T-helper 1 cell treated with Interleukin-12 subunit alpha and Interleukin-12 subunit beta and Interleukin-4 antibody, amounts not matched to agents 30 μg/mL and 1 μg/mL, for 36 hours (primary cell): Measurements from ENCODE around the gene PRSS12.

ENCODE experiments used
- H3K27ac Mint-ChIP-seq: one replicate; pipeline ENCODE4 v1.8.0; 2021; ENCODE audit warnings: mild to moderate bottlenecking, mixed read lengths
- H3K27me3 Mint-ChIP-seq: one replicate; pipeline ENCODE4 v1.8.0; 2021; ENCODE audit warnings: low read depth, mixed read lengths
- H3K36me3 Mint-ChIP-seq: one replicate; pipeline ENCODE4 v1.8.0; 2021; ENCODE audit warnings: low read depth, mixed read lengths
- H3K4me1 Mint-ChIP-seq: one replicate; pipeline ENCODE4 v1.8.0; 2021; ENCODE audit warnings: low read depth, mixed read lengths
- H3K4me3 Mint-ChIP-seq: one replicate; pipeline ENCODE4 v1.8.0; 2021; ENCODE audit warnings: mild to moderate bottlenecking, moderate library complexity, mixed read lengths
- H3K9me3 Mint-ChIP-seq: one replicate; pipeline ENCODE4 v1.8.0; 2021; ENCODE audit warnings: mixed read lengths

The PRSS12 gene

DNA sequence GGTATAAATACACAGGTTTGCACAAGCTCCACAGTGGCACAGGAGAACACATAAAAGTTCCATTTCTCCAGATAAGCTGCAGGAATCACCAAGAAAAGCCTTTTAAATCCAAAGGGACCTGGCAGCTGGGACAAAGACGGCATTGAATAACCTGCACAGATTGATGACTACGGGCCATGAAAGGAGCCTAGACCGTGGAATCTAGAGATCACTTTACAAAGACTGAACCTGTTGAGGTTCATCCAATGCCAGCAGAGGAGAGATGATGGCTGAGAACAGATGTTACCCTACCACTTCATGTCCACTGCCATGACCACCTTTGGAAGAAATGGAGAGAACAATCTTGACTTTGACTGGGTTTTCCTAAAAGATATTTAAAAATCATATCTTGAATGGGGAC lies 88.7 kb downstream of the PRSS12 start:
- H3K9me3 Mint-ChIP-seq = no peaks in the 10 kb centered on the region
- peaks cover 16% of the 10 kb centered on the region for H3K27me3 Mint-ChIP-seq
- H3K36me3 Mint-ChIP-seq = no peaks in the 10 kb centered on the region
- no peaks in the 10 kb centered on the region for H3K4me1 Mint-ChIP-seq
- no peak overlapping the region for H3K4me3 Mint-ChIP-seq
- no peak overlapping the region for H3K27ac Mint-ChIP-seq

DNA sequence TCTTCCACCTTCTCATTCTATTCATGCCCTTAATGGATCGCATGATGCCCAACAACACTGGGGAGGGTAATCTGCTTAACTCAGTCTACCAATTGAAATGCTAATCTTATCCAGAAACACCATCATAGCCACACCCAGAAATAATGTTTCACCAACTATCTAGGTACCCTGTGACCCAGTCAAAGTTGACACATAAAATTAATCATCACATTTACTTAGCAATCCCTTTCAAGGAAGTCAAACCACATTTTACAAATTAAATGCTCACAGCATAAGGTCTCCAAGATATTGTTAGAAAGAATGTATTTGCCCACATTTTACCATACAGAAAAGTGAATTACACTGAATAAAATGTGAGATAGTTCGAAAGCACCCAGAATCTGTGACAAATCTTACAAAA lies 92.5 kb downstream of the PRSS12 start:
- Mint-ChIP-seq H3K27me3 (peaks cover 18% of the 10 kb centered on the region), H3K36me3 (no peaks in the 10 kb centered on the region), H3K4me3 (no peak overlapping the region), H3K27ac (no peak overlapping the region), H3K4me1 (no peaks in the 10 kb centered on the region), H3K9me3 (no peaks in the 10 kb centered on the region)

DNA sequence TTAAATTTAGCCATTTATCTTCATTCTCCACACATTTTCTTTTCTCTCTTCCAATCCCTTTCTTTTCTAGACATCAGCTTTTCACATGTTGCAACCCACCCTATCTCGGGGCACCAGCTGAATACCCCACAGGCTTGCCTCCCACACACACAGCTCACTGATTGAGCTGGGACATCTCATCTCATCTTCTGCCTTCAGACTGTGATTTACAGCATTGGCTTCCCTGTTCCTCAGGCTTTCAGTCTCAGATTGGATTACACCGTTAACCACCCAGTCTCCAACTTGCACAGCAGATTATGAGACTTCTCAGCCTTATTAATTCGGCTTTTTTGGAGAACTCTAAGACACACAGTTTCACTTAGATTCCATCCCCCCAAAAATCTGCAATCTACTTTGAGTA lies 93.7 kb downstream of the PRSS12 start:
- Mint-ChIP-seq H3K27ac (no peak overlapping the region), H3K36me3 (no peaks in the 10 kb centered on the region), H3K4me3 (no peak overlapping the region), H3K27me3 (peaks cover 14% of the 10 kb centered on the region), H3K4me1 (no peaks in the 10 kb centered on the region), H3K9me3 (no peaks in the 10 kb centered on the region)

DNA sequence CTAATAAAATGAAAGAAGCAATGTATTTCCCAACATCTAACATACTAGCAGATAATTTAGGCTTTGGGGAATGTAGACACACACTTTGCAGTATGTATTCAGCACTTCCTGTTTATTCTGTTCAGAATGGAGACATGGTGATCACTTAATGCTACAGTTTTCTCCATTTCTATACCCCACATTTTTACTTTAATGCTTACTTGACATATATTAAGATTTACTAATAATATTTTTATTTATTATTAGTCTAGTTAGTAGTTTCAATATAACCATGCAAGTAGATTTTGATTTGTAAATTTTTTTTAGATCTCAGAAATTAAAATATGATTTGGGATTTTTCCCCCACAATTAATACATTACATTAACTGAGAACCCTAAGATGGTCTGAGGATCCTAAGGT lies 98.4 kb downstream of the PRSS12 start:
- no peaks in the 10 kb centered on the region for H3K4me1 Mint-ChIP-seq
- H3K27me3 Mint-ChIP-seq = peaks cover 3% of the 10 kb centered on the region
- no peak overlapping the region for H3K4me3 Mint-ChIP-seq
- no peaks in the 10 kb centered on the region for H3K9me3 Mint-ChIP-seq
- no peak overlapping the region for H3K27ac Mint-ChIP-seq
- H3K36me3 Mint-ChIP-seq = no peaks in the 10 kb centered on the region

DNA sequence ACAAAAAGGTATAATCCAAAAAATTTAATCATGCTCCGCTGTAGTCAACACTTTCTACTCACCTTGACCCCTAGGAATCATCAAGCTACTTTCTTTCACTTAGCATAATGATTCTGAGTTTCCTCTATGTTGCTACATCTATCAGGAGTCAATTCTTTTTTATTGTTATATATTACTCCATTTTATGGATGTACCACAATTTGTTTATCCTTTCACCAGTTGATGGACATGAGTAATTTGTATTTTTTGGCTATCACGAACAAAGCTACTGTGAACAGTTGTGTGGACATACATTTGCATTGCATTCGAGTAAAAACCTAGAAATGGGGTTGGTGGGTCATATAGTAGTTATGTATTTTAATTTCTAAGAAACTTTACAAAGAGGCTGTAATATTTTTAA lies 102.9 kb downstream of the PRSS12 start:
- H3K27ac Mint-ChIP-seq = no peak overlapping the region
- no peaks in the 10 kb centered on the region for H3K9me3 Mint-ChIP-seq
- no peak overlapping the region for H3K4me3 Mint-ChIP-seq
- H3K4me1 Mint-ChIP-seq = peaks cover 2% of the 10 kb centered on the region
- H3K36me3 Mint-ChIP-seq = no peaks in the 10 kb centered on the region
- no peaks in the 10 kb centered on the region for H3K27me3 Mint-ChIP-seq

DNA sequence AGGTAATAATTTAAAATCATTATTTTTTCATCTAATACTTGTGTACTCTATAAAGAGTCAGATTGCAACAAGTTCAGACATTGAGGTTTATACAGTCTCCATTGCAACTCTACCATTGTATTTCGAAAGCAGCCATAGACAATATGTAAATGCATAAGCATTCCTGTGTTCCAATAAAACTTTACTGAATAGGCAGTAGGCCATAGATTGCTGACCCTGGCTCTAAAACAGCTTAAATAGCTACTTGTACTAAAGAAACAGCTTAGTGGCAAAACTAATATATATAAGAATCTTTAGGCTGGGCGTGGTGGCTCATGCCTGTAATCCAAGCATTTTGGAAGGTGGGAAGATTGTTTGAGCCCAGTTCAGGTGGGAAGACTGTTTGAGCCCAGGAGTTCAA lies 115.3 kb downstream of the PRSS12 start:
- Mint-ChIP-seq H3K27ac (no peak overlapping the region), H3K27me3 (peaks cover 6% of the 10 kb centered on the region), H3K4me3 (no peak overlapping the region), H3K4me1 (no peaks in the 10 kb centered on the region), H3K36me3 (no peaks in the 10 kb centered on the region), H3K9me3 (no peaks in the 10 kb centered on the region)

DNA sequence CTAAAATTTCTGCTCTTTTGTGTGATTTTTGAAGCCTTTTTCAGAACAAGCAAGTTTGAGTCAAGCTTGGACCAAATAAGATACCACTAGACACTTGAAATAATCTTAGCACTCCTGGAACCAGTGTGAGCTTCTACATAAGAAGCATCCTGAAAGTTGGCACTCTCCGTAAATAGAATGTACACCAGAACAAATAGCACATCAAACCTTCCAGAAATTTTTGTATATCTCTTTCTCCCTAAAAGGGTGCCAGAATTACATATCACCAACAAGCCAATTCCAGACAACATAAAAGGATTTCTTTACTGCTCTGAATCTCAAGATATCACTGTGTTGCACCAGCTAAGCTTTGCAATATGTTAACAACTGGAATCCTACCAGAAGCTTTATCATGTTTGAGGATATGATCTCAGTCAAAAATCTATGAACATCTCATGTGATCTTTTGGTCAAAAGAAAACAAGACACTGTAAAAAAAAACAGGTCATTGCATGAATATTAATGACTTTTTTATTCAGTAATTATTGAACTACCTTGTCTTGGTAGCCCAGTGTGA lies 117.2 kb downstream of the PRSS12 start:
- Mint-ChIP-seq H3K9me3 (no peaks in the 10 kb centered on the region), H3K27ac (no peak overlapping the region), H3K4me3 (no peak overlapping the region), H3K36me3 (no peaks in the 10 kb centered on the region), H3K4me1 (no peaks in the 10 kb centered on the region), H3K27me3 (peaks cover 6% of the 10 kb centered on the region)
